MCF 10A (cell line): Measurements from ENCODE around the gene ARHGAP15. TPM values are rescaled to one million over a fixed set of nuclear protein-coding genes. Genes with fewer than 3 reads are reported as not detected.

Experiments used
- BruUV-seq: library from RNA; stranded (reverse); fragments of 400-500 nt; replicated peaks from 2 replicates; lab custom pipeline; 2021; lab: Mats Ljungman, UMichigan
- CTCF ChIA-PET: fragments of 300-600 bp; sonication (Branson Sonifier 250); formaldehyde crosslinking; extraction: SDS; loops from one replicate; lab custom pipeline; 2021; ENCODE audit warnings: antibody characterized with exemption, inconsistent platforms; lab: Yijun Ruan, JAX
- POLR2A ChIA-PET: fragments of 300-600, 350-650 bp; sonication (Branson Sonifier 250); formaldehyde crosslinking; extraction: SDS; loops from one replicate; lab custom pipeline; 2020; ENCODE audit warnings: antibody characterized with exemption, inconsistent platforms; lab: Yijun Ruan, JAX
- DNase-seq: peaks from one replicate; pipeline ENCODE4 v3.0.0-alpha.2; 2018; ENCODE audit not compliant: unreplicated experiment
- H3K27ac Mint-ChIP-seq: one replicate; pipeline ENCODE4 v1.8.0; 2022; ENCODE audit warnings: mild to moderate bottlenecking, low read depth, mixed read lengths; ENCODE audit not compliant: unreplicated experiment
- H3K27me3 Mint-ChIP-seq: one replicate; pipeline ENCODE4 v1.8.0; 2022; ENCODE audit warnings: mixed read lengths; ENCODE audit not compliant: insufficient read depth, unreplicated experiment
- H3K36me3 Mint-ChIP-seq: one replicate; pipeline ENCODE4 v1.8.0; 2022; ENCODE audit warnings: mild to moderate bottlenecking, moderate library complexity, mixed read lengths; ENCODE audit not compliant: insufficient read depth, unreplicated experiment
- H3K4me1 Mint-ChIP-seq: one replicate; pipeline ENCODE4 v1.8.0; 2022; ENCODE audit warnings: mixed read lengths; ENCODE audit not compliant: insufficient read depth, unreplicated experiment
- H3K4me3 Mint-ChIP-seq: one replicate; pipeline ENCODE4 v1.8.0; 2022; ENCODE audit warnings: mild to moderate bottlenecking, moderate library complexity, mixed read lengths; ENCODE audit not compliant: unreplicated experiment
- H3K9me3 Mint-ChIP-seq: one replicate; pipeline ENCODE4 v1.8.0; 2022; ENCODE audit warnings: mixed read lengths; ENCODE audit not compliant: unreplicated experiment
- intact Hi-C: fragments of 100-400 bp; cut with micrococcal nuclease; formaldehyde crosslinking; loops from 2 replicates; pipeline ENCODE4 v1.14.1; 2022
- total RNA-seq: library from RNA; stranded (reverse); gene quantifications from 2 replicates; pipeline ENCODE4 v1.2.3, GENCODE V29; 2022
- TF ChIP-seq, protein P1 (sequence below): fragments of 200-600 bp; IDR thresholded peaks from one replicate; pipeline ENCODE4 v1.8.0; 2022; ENCODE audit warnings: antibody characterized with exemption, mild to moderate bottlenecking; ENCODE audit not compliant: unreplicated experiment

Gene ARHGAP15
- total RNA-seq, 1 experiment from 2014 or later: not detected

GRCh38 chr2:143225931-143226330 is 96.7 kb downstream of the ARHGAP15 start:
- no peak for DNase-seq
- H3K4me3 Mint-ChIP-seq: no peak overlapping the region
- no peaks in the 10 kb centered on the region for H3K27me3 Mint-ChIP-seq
- H3K4me1 Mint-ChIP-seq: no peaks in the 10 kb centered on the region
- no peaks in the 10 kb centered on the region for H3K36me3 Mint-ChIP-seq
- CTCF ChIA-PET: interaction anchor here (1.0 to 7.0 kb wide), 5 partner anchors 21 to 191 kb away, joined by 3 to 53 read pairs (median 6); no protein-coding TSS in a partner anchor
- intact Hi-C loops: no loop called here
- H3K9me3 Mint-ChIP-seq: no peaks in the 10 kb centered on the region
- TF ChIP-seq, protein P1, sequence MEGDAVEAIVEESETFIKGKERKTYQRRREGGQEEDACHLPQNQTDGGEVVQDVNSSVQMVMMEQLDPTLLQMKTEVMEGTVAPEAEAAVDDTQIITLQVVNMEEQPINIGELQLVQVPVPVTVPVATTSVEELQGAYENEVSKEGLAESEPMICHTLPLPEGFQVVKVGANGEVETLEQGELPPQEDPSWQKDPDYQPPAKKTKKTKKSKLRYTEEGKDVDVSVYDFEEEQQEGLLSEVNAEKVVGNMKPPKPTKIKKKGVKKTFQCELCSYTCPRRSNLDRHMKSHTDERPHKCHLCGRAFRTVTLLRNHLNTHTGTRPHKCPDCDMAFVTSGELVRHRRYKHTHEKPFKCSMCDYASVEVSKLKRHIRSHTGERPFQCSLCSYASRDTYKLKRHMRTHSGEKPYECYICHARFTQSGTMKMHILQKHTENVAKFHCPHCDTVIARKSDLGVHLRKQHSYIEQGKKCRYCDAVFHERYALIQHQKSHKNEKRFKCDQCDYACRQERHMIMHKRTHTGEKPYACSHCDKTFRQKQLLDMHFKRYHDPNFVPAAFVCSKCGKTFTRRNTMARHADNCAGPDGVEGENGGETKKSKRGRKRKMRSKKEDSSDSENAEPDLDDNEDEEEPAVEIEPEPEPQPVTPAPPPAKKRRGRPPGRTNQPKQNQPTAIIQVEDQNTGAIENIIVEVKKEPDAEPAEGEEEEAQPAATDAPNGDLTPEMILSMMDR: no peak
- BruUV-seq: no TSS peak
- no peak overlapping the region for H3K27ac Mint-ChIP-seq
- POLR2A ChIA-PET: interaction anchor here (1.0 kb wide), 1 partner anchor 18 kb away, joined by 3 read pairs; no protein-coding TSS in a partner anchor

DNA sequence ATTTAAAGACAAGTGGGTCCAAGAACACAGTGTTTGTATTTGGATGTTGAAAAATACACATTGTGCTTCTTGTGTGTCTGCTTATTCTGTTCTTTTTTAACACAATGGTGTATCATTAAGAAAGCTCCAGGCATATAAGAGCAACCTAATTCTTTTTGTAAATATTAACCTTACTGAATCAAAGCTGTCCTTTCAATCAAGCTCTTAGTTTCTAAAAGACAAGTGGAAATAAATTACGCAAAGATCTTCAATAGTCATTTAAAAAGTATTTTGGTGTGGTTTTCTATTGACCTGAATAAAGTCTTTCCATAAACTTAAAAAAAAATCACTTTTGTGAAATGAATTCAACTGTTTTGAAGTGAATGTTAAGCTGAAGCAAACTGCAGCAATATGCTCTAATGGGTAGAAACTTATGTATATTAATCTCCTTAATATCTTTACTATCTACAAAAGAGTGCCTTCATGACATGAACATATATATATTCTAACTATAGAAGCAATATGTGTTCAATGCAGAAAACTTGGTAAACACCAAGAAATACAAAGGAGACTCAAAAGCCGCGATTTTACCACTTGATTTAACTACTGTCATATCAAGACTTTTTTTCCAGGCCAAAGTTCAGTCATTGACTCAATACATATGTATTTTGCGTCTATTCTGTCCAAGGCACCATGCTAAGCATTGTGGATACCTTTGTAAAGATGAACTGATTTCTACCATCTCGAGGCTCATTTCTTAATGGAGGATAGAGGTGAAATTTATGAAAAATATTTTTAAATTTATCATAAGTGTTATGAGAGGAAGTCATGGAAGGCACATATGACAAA is 97.7 kb downstream of the ARHGAP15 start:
- ChIA-PET CTCF (interaction anchor here (1.2 to 7.0 kb wide), 2 partner anchors 65 to 116 kb away, joined by 5 to 53 read pairs; no protein-coding TSS in a partner anchor), POLR2A (no interaction called here)
- H3K9me3 Mint-ChIP-seq: no peaks in the 10 kb centered on the region
- intact Hi-C loops: no loop called here
- TF ChIP-seq, protein P1: no peak
- no peak overlapping the region for H3K27ac Mint-ChIP-seq
- no peaks in the 10 kb centered on the region for H3K27me3 Mint-ChIP-seq
- BruUV-seq: no TSS peak
- H3K4me3 Mint-ChIP-seq: no peak overlapping the region
- DNase-seq: no peak
- H3K36me3 Mint-ChIP-seq: no peaks in the 10 kb centered on the region
- H3K4me1 Mint-ChIP-seq: no peaks in the 10 kb centered on the region

- Mint-ChIP-seq H3K27ac (no peak overlapping the region), H3K36me3 (peaks cover 6% of the 10 kb centered on the region), H3K4me3 (no peak overlapping the region), H3K9me3 (peaks cover 8% of the 10 kb centered on the region), H3K27me3 (no peaks in the 10 kb centered on the region), H3K4me1 (no peaks in the 10 kb centered on the region)
- CTCF ChIA-PET: interaction anchor here (1.1 to 1.4 kb wide), 2 partner anchors 24 to 119 kb away, joined by 3 to 5 read pairs; no protein-coding TSS in a partner anchor
- POLR2A ChIA-PET: no interaction called here
- no peak for DNase-seq
- intact Hi-C loops: no loop called here
- TF ChIP-seq, protein P1: no peak
- no TSS peak for BruUV-seq
These were observed 100.2 kb downstream of the ARHGAP15 start for GRCh38 chr2:143229411-143229810.

GRCh38 chr2:143229952-143230351 is 100.7 kb downstream of the ARHGAP15 start:
- CTCF ChIA-PET: interaction anchor here (1.1 to 1.3 kb wide), 2 partner anchors 25 to 119 kb away, joined by 3 read pairs; no protein-coding TSS in a partner anchor
- no peaks in the 10 kb centered on the region for H3K27me3 Mint-ChIP-seq
- H3K27ac Mint-ChIP-seq: no peak overlapping the region
- no peak overlapping the region for H3K4me3 Mint-ChIP-seq
- no peaks in the 10 kb centered on the region for H3K4me1 Mint-ChIP-seq
- BruUV-seq: no TSS peak
- no peak for DNase-seq
- peaks cover 8% of the 10 kb centered on the region for H3K9me3 Mint-ChIP-seq
- intact Hi-C loops: no loop called here
- TF ChIP-seq, protein P1: no peak
- POLR2A ChIA-PET: no interaction called here
- peaks cover 6% of the 10 kb centered on the region for H3K36me3 Mint-ChIP-seq
